D721Med (cell line): ENCODE results near the gene REV3L.

Experiments
- DNase-seq: peaks from one replicate; pipeline ENCODE4 v3.0.0; 2011; ENCODE audit warnings: low spot score; ENCODE audit not compliant: insufficient read length
- FAIRE-seq: peaks from 2 replicates; lab custom pipeline; 2011; peaks lifted over from hg19 to GRCh38; lab: Jason Lieb, UNC
- CTCF ChIP-seq: IDR thresholded peaks from 2 replicates; pipeline ENCODE4 v1.5.1; 2012; ENCODE audit warnings: mild to moderate bottlenecking, control low read depth; ENCODE audit not compliant: insufficient read depth; ENCODE audit errors: missing control alignments

Gene REV3L

GRCh38 chr6:111379831-111380230, 103.2 kb downstream of the REV3L start:
- FAIRE-seq (no peak), DNase-seq (no peak)
- TF ChIP-seq CTCF, result no peak

GRCh38 chr6:111379302-111379701, 103.7 kb downstream of the REV3L start:
- FAIRE-seq, result no peak
- TF ChIP-seq CTCF, result no peak
- DNase-seq, result no peak

- no peak for TF ChIP-seq CTCF
- DNase-seq, result no peak
- FAIRE-seq, result no peak
Observed at GRCh38 chr6:111377558-111378120, 105.4 kb downstream of the REV3L start.

- FAIRE-seq (no peak), DNase-seq (no peak)
- TF ChIP-seq CTCF, result no peak
Observed at GRCh38 chr6:111367393-111368088, 115.5 kb downstream of the REV3L start.

GRCh38 chr6:111361648-111362047, 121.4 kb downstream of the REV3L start:
- FAIRE-seq, result peak; percentile 6
- peak; percentile 46 for TF ChIP-seq CTCF
- DNase-seq, result no peak

- no peak for DNase-seq
- FAIRE-seq, result no peak
- no peak for TF ChIP-seq CTCF
Observed at GRCh38 chr6:111358454-111358853, 124.6 kb downstream of the REV3L start.

GRCh38 chr6:111357705-111358104, 125.3 kb downstream of the REV3L start:
- TF ChIP-seq CTCF, result no peak
- DNase-seq (no peak), FAIRE-seq (no peak)
